ENCODE results near the gene NHS. TPM values are rescaled to one million over a fixed set of nuclear protein-coding genes. Genes with fewer than 3 reads are reported as not detected.
A peak's percentile ranks its signal among the peaks of the same experiment; 100 is the strongest.

The NHS gene
- total and polyA plus RNA-seq, 2 of the 13 experiments (the other 11 are each of a cell fraction or from before 2014, with no cell fraction given) = 0.02 TPM; not detected in 1

GRCh38 chrX:17744896-17745523, 370.0 kb downstream of the NHS start (continued):
- TF ChIP-seq ZNF574 (CRISPR knock-in tag; IDR thresholded peaks at IDR 0.05) (no peak), ZNF761 (CRISPR knock-in tag; conservative IDR thresholded peaks at IDR 0.05) (no peak), ZNF629 (CRISPR knock-in tag; conservative IDR thresholded peaks at IDR 0.05) (no peak), TCF7L2 (IDR thresholded peaks at IDR 0.05; ENCODE audit: low read depth, low read length) (peak; percentile 56; the same call in 1 of the 2 replicates), ISL2 (CRISPR knock-in tag; IDR thresholded peaks at IDR 0.05) (peak; percentile 83), HNF4G (IDR thresholded peaks at IDR 0.05; ENCODE audit: borderline replicate concordance, low read depth, low read length) (peak; percentile 60; the same call in 1 of the 2 replicates), HNF4G (CRISPR knock-in tag; IDR thresholded peaks at IDR 0.05; ENCODE audit: borderline replicate concordance, low read depth) (no peak), NR2C2 (CRISPR knock-in tag; IDR thresholded peaks at IDR 0.05; ENCODE audit: borderline replicate concordance) (no peak), EP300 (IDR thresholded peaks at IDR 0.05; ENCODE audit: low read depth in 2 of 2, low read length in 2 of 2) (peak in 1 of 2 experiments; percentile 83; a peak in 2 of 4 replicates), EP300 (CRISPR knock-in tag; IDR thresholded peaks at IDR 0.05; ENCODE audit: borderline replicate concordance) (no peak; the same call in 1 of the 2 replicates), HDAC1 (CRISPR knock-in tag; IDR thresholded peaks at IDR 0.05) (no peak), ZBTB21 (CRISPR knock-in tag; IDR thresholded peaks at IDR 0.05) (no peak), POLR2AphosphoS5 (IDR thresholded peaks at IDR 0.05; ENCODE audit: low read depth, low read length) (no peak), ZNF101 (CRISPR knock-in tag; IDR thresholded peaks at IDR 0.05; ENCODE audit: borderline replicate concordance, low read depth) (no peak), REPIN1 (CRISPR knock-in tag; IDR thresholded peaks at IDR 0.05; ENCODE audit: borderline replicate concordance, low read depth) (no peak), TIGD3 (CRISPR knock-in tag; IDR thresholded peaks at IDR 0.05; ENCODE audit: borderline replicate concordance) (no peak), ELF4 (CRISPR knock-in tag; IDR thresholded peaks at IDR 0.05; ENCODE audit: borderline replicate concordance) (no peak), RFXANK (CRISPR knock-in tag; IDR thresholded peaks at IDR 0.05) (no peak), ZNF256 (CRISPR knock-in tag; conservative IDR thresholded peaks at IDR 0.05) (no peak), HNRNPH1 (optimal IDR thresholded peaks at IDR 0.05; ENCODE audit: low read depth, low read length) (no peak), ZNF512 (CRISPR knock-in tag; IDR thresholded peaks at IDR 0.05) (no peak), ETV5 (CRISPR knock-in tag; IDR thresholded peaks at IDR 0.05; ENCODE audit: borderline replicate concordance) (no peak), PHF21A (CRISPR knock-in tag; IDR thresholded peaks at IDR 0.05) (no peak), TBX2 (CRISPR knock-in tag; IDR thresholded peaks at IDR 0.05; ENCODE audit: borderline replicate concordance) (no peak), ZNF17 (CRISPR knock-in tag; IDR thresholded peaks at IDR 0.05) (no peak), MLLT10 (CRISPR knock-in tag; IDR thresholded peaks at IDR 0.05) (no peak), SP5 (CRISPR knock-in tag; IDR thresholded peaks at IDR 0.05; ENCODE audit: borderline replicate concordance, low read depth) (0 out of 2 replicates have a peak, but pooled peaks have one; percentile 22)
